Measurements from ENCODE around the gene MVD. TPM values are rescaled to one million over a fixed set of nuclear protein-coding genes. Genes with fewer than 3 reads are reported as not detected.
A peak's percentile ranks its signal among the peaks of the same experiment; 100 is the strongest.
"Not testable (repeated sequence)": the region's sequence is repeated elsewhere in the genome, so short reads cannot be mapped to it uniquely, and the experiment has no call there.

MVD gene
- total RNA-seq, 1 donor from 2014 or later, result 40.0 TPM

- TF ChIP-seq CTCF (IDR thresholded peaks at IDR 0.05), result no peak
- H3K27ac Mint-ChIP-seq (ENCODE audit: unreplicated experiment), result no peak overlapping the region
- no peaks in the 10 kb centered on the region for H3K4me1 Mint-ChIP-seq (ENCODE audit: low read depth)
- no peaks in the 10 kb centered on the region for H3K9me3 Mint-ChIP-seq (ENCODE audit: low read depth)
- H3K36me3 Mint-ChIP-seq (ENCODE audit: low read depth), result no peaks in the 10 kb centered on the region
- no peak overlapping the region for H3K4me3 Mint-ChIP-seq (ENCODE audit: unreplicated experiment)
- DNase-seq (ENCODE audit: low spot score), result no peak
- H3K27me3 Mint-ChIP-seq (ENCODE audit: low read depth), result no peaks in the 10 kb centered on the region
Measured at GRCh38 chr16:88669980-88670379, 7.1 kb upstream of the MVD start.

GRCh38 chr16:88669493-88669892 lies 6.6 kb upstream of the MVD start:
- not testable (repeated sequence) for H3K4me1 Mint-ChIP-seq (ENCODE audit: low read depth); H3K4me3 Mint-ChIP-seq (ENCODE audit: unreplicated experiment); H3K27me3 Mint-ChIP-seq (ENCODE audit: low read depth); H3K27ac Mint-ChIP-seq (ENCODE audit: unreplicated experiment); H3K36me3 Mint-ChIP-seq (ENCODE audit: low read depth); H3K9me3 Mint-ChIP-seq (ENCODE audit: low read depth); DNase-seq (ENCODE audit: low spot score)

- TF ChIP-seq CTCF (IDR thresholded peaks at IDR 0.05), result no peak
- no peaks in the 10 kb centered on the region for H3K9me3 Mint-ChIP-seq (ENCODE audit: low read depth)
- no peak for DNase-seq (ENCODE audit: low spot score)
- no peak overlapping the region for H3K4me3 Mint-ChIP-seq (ENCODE audit: unreplicated experiment)
- no peaks in the 10 kb centered on the region for H3K36me3 Mint-ChIP-seq (ENCODE audit: low read depth)
- no peaks in the 10 kb centered on the region for H3K27me3 Mint-ChIP-seq (ENCODE audit: low read depth)
- no peak overlapping the region for H3K27ac Mint-ChIP-seq (ENCODE audit: unreplicated experiment)
- H3K4me1 Mint-ChIP-seq (ENCODE audit: low read depth), result peaks cover 4% of the 10 kb centered on the region
Measured at GRCh38 chr16:88667461-88667860, 4.6 kb upstream of the MVD start.

GRCh38 chr16:88665570-88665969 lies 2.7 kb upstream of the MVD start:
- Mint-ChIP-seq H3K4me3 (ENCODE audit: unreplicated experiment) (no peak overlapping the region), H3K27ac (ENCODE audit: unreplicated experiment) (no peak overlapping the region), H3K9me3 (ENCODE audit: low read depth) (no peaks in the 10 kb centered on the region), H3K4me1 (ENCODE audit: low read depth) (peaks cover 16% of the 10 kb centered on the region), H3K36me3 (ENCODE audit: low read depth) (no peaks in the 10 kb centered on the region), H3K27me3 (ENCODE audit: low read depth) (no peaks in the 10 kb centered on the region)
- TF ChIP-seq CTCF (IDR thresholded peaks at IDR 0.05), result no peak
- DNase-seq (ENCODE audit: low spot score), result no peak

GRCh38 chr16:88665148-88665547 lies 2.3 kb upstream of the MVD start:
- TF ChIP-seq CTCF (IDR thresholded peaks at IDR 0.05), result no peak
- no peaks in the 10 kb centered on the region for H3K36me3 Mint-ChIP-seq (ENCODE audit: low read depth)
- H3K4me3 Mint-ChIP-seq (ENCODE audit: unreplicated experiment), result no peak overlapping the region
- H3K27ac Mint-ChIP-seq (ENCODE audit: unreplicated experiment), result no peak overlapping the region
- no peaks in the 10 kb centered on the region for H3K27me3 Mint-ChIP-seq (ENCODE audit: low read depth)
- DNase-seq (ENCODE audit: low spot score), result no peak
- H3K9me3 Mint-ChIP-seq (ENCODE audit: low read depth), result no peaks in the 10 kb centered on the region
- peaks cover 16% of the 10 kb centered on the region for H3K4me1 Mint-ChIP-seq (ENCODE audit: low read depth)

GRCh38 chr16:88662222-88662842 lies 559 bp downstream of the MVD start:
- H3K27me3 Mint-ChIP-seq (ENCODE audit: low read depth), result no peaks in the 10 kb centered on the region
- peaks cover 16% of the 10 kb centered on the region for H3K4me1 Mint-ChIP-seq (ENCODE audit: low read depth)
- TF ChIP-seq CTCF (IDR thresholded peaks at IDR 0.05), result no peak
- H3K36me3 Mint-ChIP-seq (ENCODE audit: low read depth), result no peaks in the 10 kb centered on the region
- H3K9me3 Mint-ChIP-seq (ENCODE audit: low read depth), result no peaks in the 10 kb centered on the region
- H3K27ac Mint-ChIP-seq (ENCODE audit: unreplicated experiment), result peak overlapping the region; percentile 91
- DNase-seq (ENCODE audit: low spot score), result no peak
- peak overlapping the region; percentile 84 for H3K4me3 Mint-ChIP-seq (ENCODE audit: unreplicated experiment)

Measured in chondrocyte (in vitro differentiated cells).